IPS DF 6.9 (cell line): ENCODE measurements around the gene GALNTL6.

Source experiments
- DNase-seq: peaks from one replicate; pipeline ENCODE4 v3.0.0-alpha.2; 2013; ENCODE audit warnings: low read depth, low spot score
- H3K27ac ChIP-seq: one replicate; pipeline ENCODE4 v1.5.1; 2013; ENCODE audit warnings: low read length, control low read depth
- H3K27me3 ChIP-seq: 2 replicates; pipeline ENCODE4 v1.6.1; 2013; ENCODE audit warnings: mild to moderate bottlenecking, low read length; ENCODE audit not compliant: control insufficient read depth, insufficient read depth
- H3K36me3 ChIP-seq: 2 replicates; pipeline ENCODE4 v1.6.1; 2013; ENCODE audit warnings: low read length; ENCODE audit not compliant: control insufficient read depth, insufficient read depth
- H3K4me1 ChIP-seq: 2 replicates; pipeline ENCODE4 v1.6.1; 2013; ENCODE audit warnings: low read length; ENCODE audit not compliant: control insufficient read depth, insufficient read depth
- H3K4me3 ChIP-seq: 2 replicates; pipeline ENCODE4 v1.5.1; 2013; ENCODE audit warnings: mild to moderate bottlenecking, low read length
- H3K9me3 ChIP-seq: 2 replicates; pipeline ENCODE4 v1.6.1; 2013; ENCODE audit warnings: low read length, inconsistent platforms; ENCODE audit not compliant: control insufficient read depth, insufficient read depth
- WGBS: extraction: QIAGEN DNeasy Blood & Tissue Kit; methylation state at CpG from one replicate; pipeline ENCODE4 v1.1.7; 2013; ENCODE audit warnings: mixed read lengths, missing lambda C conversion rate; ENCODE audit not compliant: insufficient read length, insufficient coverage; 5-methylcytosine and 5-hydroxymethylcytosine counted together

The GALNTL6 gene

DNA sequence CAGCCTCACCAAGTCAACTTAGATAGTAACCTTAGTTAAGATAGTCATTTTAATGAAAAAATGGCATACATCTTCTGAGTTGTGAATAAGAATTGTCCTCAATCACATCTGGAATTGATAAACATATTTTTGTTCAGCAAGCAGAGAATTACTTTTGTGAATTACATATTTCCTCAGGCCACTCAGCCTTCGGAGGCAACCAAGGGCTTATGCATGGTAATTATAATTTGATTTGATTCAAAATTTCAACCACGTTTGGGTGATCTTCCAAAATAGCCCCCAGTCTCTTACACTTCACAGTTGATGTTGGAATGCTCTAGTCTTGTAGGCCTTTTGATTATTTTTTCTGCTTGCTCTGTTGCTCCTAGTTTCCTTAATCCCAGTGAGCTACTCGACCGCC is 63.4 kb downstream of the GALNTL6 start:
- no peaks in the 10 kb centered on the region for H3K4me1 ChIP-seq
- no CpG with 5 or more reads among the region's 4 CpGs for WGBS
- no peaks in the 10 kb centered on the region for H3K36me3 ChIP-seq

DNA sequence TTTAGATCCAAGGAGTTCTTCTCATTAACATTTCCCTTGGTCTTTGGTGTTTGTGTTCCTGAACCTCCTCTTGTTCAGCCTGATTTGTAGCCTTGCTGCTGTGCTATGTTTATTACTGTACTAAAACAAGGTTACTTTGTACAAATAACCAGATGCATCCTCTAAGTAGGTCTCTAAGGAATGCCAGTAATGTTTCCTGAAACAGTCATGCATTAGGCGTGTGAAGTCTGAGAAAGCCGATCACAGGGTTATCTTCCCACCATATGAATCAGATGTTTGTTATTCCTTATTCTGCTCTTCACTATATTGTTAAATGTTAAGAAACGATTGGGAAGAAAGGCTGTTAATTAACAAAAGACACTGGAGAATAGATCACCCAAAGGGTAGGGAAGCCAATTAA is 66.9 kb downstream of the GALNTL6 start:
- no peak for DNase-seq
- no peak overlapping the region for H3K4me3 ChIP-seq
- no peaks in the 10 kb centered on the region for H3K36me3 ChIP-seq
- no peak overlapping the region for H3K27ac ChIP-seq
- WGBS: no CpG with 5 or more reads among the region's 3 CpGs
- H3K27me3 ChIP-seq: no peaks in the 10 kb centered on the region
- no peaks in the 10 kb centered on the region for H3K9me3 ChIP-seq
- no peaks in the 10 kb centered on the region for H3K4me1 ChIP-seq

More for the DNA sequence above, 63.4 kb downstream of the GALNTL6 start:
- no peak for DNase-seq
- Histone ChIP-seq H3K27ac (no peak overlapping the region), H3K27me3 (no peaks in the 10 kb centered on the region), H3K4me3 (no peak overlapping the region), H3K9me3 (no peaks in the 10 kb centered on the region; the same call in 1 of the 2 replicates)

DNA sequence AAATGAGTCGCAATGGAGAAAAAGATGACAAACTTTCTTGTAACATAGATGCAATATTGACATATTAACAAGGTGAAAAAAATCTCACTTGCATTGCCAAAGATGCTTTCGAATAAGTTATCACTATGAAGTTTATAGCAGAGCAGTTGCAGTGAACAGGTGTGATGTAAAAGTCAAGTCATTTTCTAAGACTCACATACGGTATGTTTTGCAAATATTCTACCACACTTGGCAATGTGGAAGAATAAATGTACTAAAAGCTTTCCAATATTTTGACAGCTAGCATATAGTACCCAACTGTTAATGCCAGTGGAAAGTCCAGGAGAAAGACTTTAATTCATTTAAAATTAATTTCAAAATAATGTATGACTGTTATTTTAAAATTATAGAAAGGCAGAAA is 76.5 kb downstream of the GALNTL6 start:
- DNase-seq: no peak
- H3K27me3 ChIP-seq: no peaks in the 10 kb centered on the region
- no peaks in the 10 kb centered on the region for H3K4me1 ChIP-seq
- no CpG with 5 or more reads among the region's 3 CpGs for WGBS
- H3K27ac ChIP-seq: no peak overlapping the region
- no peaks in the 10 kb centered on the region for H3K36me3 ChIP-seq
- H3K9me3 ChIP-seq: no peaks in the 10 kb centered on the region
- H3K4me3 ChIP-seq: no peak overlapping the region

GRCh38 chr4:171891038-171891437 is 77.8 kb downstream of the GALNTL6 start:
- H3K27me3 ChIP-seq: no peaks in the 10 kb centered on the region
- no peaks in the 10 kb centered on the region for H3K4me1 ChIP-seq
- no peak overlapping the region for H3K4me3 ChIP-seq
- DNase-seq: no peak
- no peaks in the 10 kb centered on the region for H3K36me3 ChIP-seq
- WGBS: no CpG with 5 or more reads among the region's 2 CpGs
- no peaks in the 10 kb centered on the region for H3K9me3 ChIP-seq
- no peak overlapping the region for H3K27ac ChIP-seq

- Histone ChIP-seq H3K4me3 (no peak overlapping the region), H3K4me1 (no peaks in the 10 kb centered on the region), H3K9me3 (no peaks in the 10 kb centered on the region), H3K27me3 (no peaks in the 10 kb centered on the region), H3K36me3 (no peaks in the 10 kb centered on the region), H3K27ac (no peak overlapping the region)
- WGBS: no CpG with 5 or more reads among the region's 3 CpGs
- DNase-seq: no peak
Measured at GRCh38 chr4:171896426-171896825, 83.2 kb downstream of the GALNTL6 start.

DNA sequence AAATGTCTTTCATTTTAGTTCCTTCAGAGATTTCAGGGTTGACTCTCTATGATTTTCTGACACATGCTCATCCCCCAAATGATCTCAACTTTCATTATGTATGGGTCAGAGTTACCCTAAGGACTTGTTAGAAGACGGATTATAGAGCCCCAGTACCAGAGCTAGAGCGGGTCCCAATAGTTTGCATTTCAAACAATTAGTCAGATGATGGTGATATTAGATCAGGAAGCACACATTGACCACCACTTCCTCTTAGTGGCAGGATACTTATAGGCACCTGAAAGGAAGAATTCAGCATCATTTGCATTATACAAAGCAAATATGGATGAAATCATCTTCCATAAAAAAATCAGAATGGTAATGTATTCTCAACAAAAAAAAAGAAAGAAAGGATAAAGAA is 106.1 kb downstream of the GALNTL6 start:
- H3K27ac ChIP-seq: no peak overlapping the region
- no peak for DNase-seq
- no peaks in the 10 kb centered on the region for H3K36me3 ChIP-seq
- WGBS: no CpG with 5 or more reads among the region's 2 CpGs
- no peaks in the 10 kb centered on the region for H3K4me1 ChIP-seq
- H3K9me3 ChIP-seq: no peaks in the 10 kb centered on the region
- H3K27me3 ChIP-seq: no peaks in the 10 kb centered on the region
- H3K4me3 ChIP-seq: no peak overlapping the region

GRCh38 chr4:171920901-171921300 is 107.7 kb downstream of the GALNTL6 start:
- Histone ChIP-seq H3K27me3 (no peaks in the 10 kb centered on the region), H3K9me3 (no peaks in the 10 kb centered on the region), H3K4me1 (peaks cover 4% of the 10 kb centered on the region; the same call in 1 of the 2 replicates), H3K27ac (no peak overlapping the region), H3K36me3 (no peaks in the 10 kb centered on the region), H3K4me3 (no peak overlapping the region)
- WGBS: no CpG with 5 or more reads among the region's 3 CpGs
- no peak for DNase-seq

DNA sequence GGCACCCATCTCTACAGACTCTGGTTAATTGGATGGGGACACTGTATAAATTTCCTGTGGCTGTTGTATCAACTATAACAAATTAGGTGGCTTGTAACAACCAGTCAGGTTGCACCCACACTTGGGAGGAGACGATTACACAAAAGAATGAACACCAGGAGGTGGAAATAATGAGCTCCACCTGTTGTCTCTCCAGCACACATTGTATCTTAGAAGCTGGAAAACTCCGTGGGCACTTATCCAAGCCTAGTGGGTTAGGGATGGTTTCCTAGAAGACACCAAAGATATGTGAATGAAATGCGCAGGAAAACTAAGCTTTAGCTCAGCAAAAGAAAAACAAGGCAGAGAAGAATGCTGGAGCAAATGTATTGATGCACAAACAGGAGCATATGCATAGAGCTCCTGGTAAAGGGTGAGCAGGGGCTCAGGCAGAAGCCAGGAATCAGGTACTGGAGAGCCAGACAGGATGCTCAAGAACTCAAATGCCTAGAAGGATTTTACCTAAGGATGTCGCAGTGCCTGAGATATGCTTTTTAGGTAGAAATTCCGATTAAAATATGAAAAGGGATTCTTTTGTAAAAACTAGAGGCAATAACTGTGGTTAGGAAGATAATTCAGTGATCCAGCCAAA is 111.7 kb downstream of the GALNTL6 start:
- no CpG with 5 or more reads among the region's 5 CpGs for WGBS
- Histone ChIP-seq H3K9me3 (no peaks in the 10 kb centered on the region), H3K27ac (no peak overlapping the region), H3K4me3 (no peak overlapping the region), H3K27me3 (no peaks in the 10 kb centered on the region), H3K36me3 (no peaks in the 10 kb centered on the region), H3K4me1 (peaks cover 4% of the 10 kb centered on the region; the same call in 1 of the 2 replicates)
- DNase-seq: no peak

GRCh38 chr4:171928336-171928735 is 115.1 kb downstream of the GALNTL6 start:
- Histone ChIP-seq H3K4me1 (peaks cover 4% of the 10 kb centered on the region; the same call in 1 of the 2 replicates), H3K27me3 (no peaks in the 10 kb centered on the region), H3K9me3 (no peaks in the 10 kb centered on the region), H3K27ac (no peak overlapping the region), H3K4me3 (no peak overlapping the region), H3K36me3 (no peaks in the 10 kb centered on the region)
- DNase-seq: no peak
- no CpG with 5 or more reads among the region's 4 CpGs for WGBS

- H3K4me3 ChIP-seq: no peak overlapping the region
- H3K27ac ChIP-seq: no peak overlapping the region
- H3K36me3 ChIP-seq: no peaks in the 10 kb centered on the region
- WGBS: no CpG with 5 or more reads among the region's 11 CpGs
- no peak for DNase-seq
- H3K27me3 ChIP-seq: no peaks in the 10 kb centered on the region
- H3K9me3 ChIP-seq: no peaks in the 10 kb centered on the region
- H3K4me1 ChIP-seq: peaks cover 4% of the 10 kb centered on the region; the same call in 1 of the 2 replicates
Measured at GRCh38 chr4:171929477-171929876, 116.3 kb downstream of the GALNTL6 start.

- Histone ChIP-seq H3K9me3 (no peaks in the 10 kb centered on the region), H3K27me3 (no peaks in the 10 kb centered on the region), H3K36me3 (no peaks in the 10 kb centered on the region), H3K4me1 (peaks cover 3% of the 10 kb centered on the region; the same call in 1 of the 2 replicates), H3K27ac (no peak overlapping the region), H3K4me3 (no peak overlapping the region)
- no peak for DNase-seq
- no CpG with 5 or more reads among the region's 8 CpGs for WGBS
Measured at GRCh38 chr4:171929907-171930306, 116.7 kb downstream of the GALNTL6 start.
